Activated naive CD4-positive, alpha-beta T cell treated with anti-CD3 and anti-CD28 coated beads, Interleukin-2, amount 50 U/mL, for 16 hours (primary cell): ENCODE results near the gene NUDT2.

Experiments used
- DNase-seq: peaks from one replicate; pipeline ENCODE4 v3.0.0-alpha.2; 2020

The NUDT2 gene

GRCh38 chr9:34392511-34392910 lies 63.1 kb downstream of the NUDT2 start:
- DNase-seq = no peak
